ENCODE measurements around the gene EFHC1. TPM values are rescaled to one million over a fixed set of nuclear protein-coding genes. Genes with fewer than 3 reads are reported as not detected.

EFHC1 gene
- total RNA-seq, 1 donor from 2014 or later, result 29.0 TPM

GRCh38 chr6:52553158-52553557 is 133.0 kb downstream of the EFHC1 start:
- Mint-ChIP-seq H3K9me3 (ENCODE audit: unreplicated experiment) (no peaks in the 10 kb centered on the region), H3K4me1 (ENCODE audit: unreplicated experiment) (peaks cover 54% of the 10 kb centered on the region), H3K36me3 (ENCODE audit: low read depth, unreplicated experiment) (peaks cover 6% of the 10 kb centered on the region), H3K4me3 (ENCODE audit: unreplicated experiment) (no peak overlapping the region), H3K27me3 (ENCODE audit: unreplicated experiment) (peaks cover 4% of the 10 kb centered on the region), H3K27ac (ENCODE audit: unreplicated experiment) (no peak overlapping the region)
- TF ChIP-seq CTCF (IDR thresholded peaks at IDR 0.05; ENCODE audit: unreplicated experiment), result no peak
- DNase-seq (ENCODE audit: low spot score), result no peak

- peaks cover 4% of the 10 kb centered on the region for H3K27me3 Mint-ChIP-seq (ENCODE audit: unreplicated experiment)
- H3K27ac Mint-ChIP-seq (ENCODE audit: unreplicated experiment), result no peak overlapping the region
- no peak overlapping the region for H3K4me3 Mint-ChIP-seq (ENCODE audit: unreplicated experiment)
- H3K36me3 Mint-ChIP-seq (ENCODE audit: low read depth, unreplicated experiment), result peaks cover 6% of the 10 kb centered on the region
- peaks cover 52% of the 10 kb centered on the region for H3K4me1 Mint-ChIP-seq (ENCODE audit: unreplicated experiment)
- no peaks in the 10 kb centered on the region for H3K9me3 Mint-ChIP-seq (ENCODE audit: unreplicated experiment)
- TF ChIP-seq CTCF (IDR thresholded peaks at IDR 0.05; ENCODE audit: unreplicated experiment), result no peak
- DNase-seq (ENCODE audit: low spot score), result no peak
Observed at GRCh38 chr6:52553719-52554118, 133.6 kb downstream of the EFHC1 start.

GRCh38 chr6:52554684-52555280 is 134.6 kb downstream of the EFHC1 start:
- Mint-ChIP-seq H3K27me3 (ENCODE audit: unreplicated experiment) (peaks cover 4% of the 10 kb centered on the region), H3K4me3 (ENCODE audit: unreplicated experiment) (no peak overlapping the region), H3K27ac (ENCODE audit: unreplicated experiment) (no peak overlapping the region), H3K36me3 (ENCODE audit: low read depth, unreplicated experiment) (peaks cover 6% of the 10 kb centered on the region), H3K4me1 (ENCODE audit: unreplicated experiment) (peaks cover 42% of the 10 kb centered on the region), H3K9me3 (ENCODE audit: unreplicated experiment) (no peaks in the 10 kb centered on the region)
- TF ChIP-seq CTCF (IDR thresholded peaks at IDR 0.05; ENCODE audit: unreplicated experiment), result no peak
- DNase-seq (ENCODE audit: low spot score), result no peak

GRCh38 chr6:52555518-52556233 is 135.5 kb downstream of the EFHC1 start:
- Mint-ChIP-seq H3K36me3 (ENCODE audit: low read depth, unreplicated experiment) (peaks cover 6% of the 10 kb centered on the region), H3K4me3 (ENCODE audit: unreplicated experiment) (no peak overlapping the region), H3K27ac (ENCODE audit: unreplicated experiment) (peak overlapping the region; percentile 36), H3K27me3 (ENCODE audit: unreplicated experiment) (no peaks in the 10 kb centered on the region), H3K4me1 (ENCODE audit: unreplicated experiment) (peaks cover 35% of the 10 kb centered on the region), H3K9me3 (ENCODE audit: unreplicated experiment) (no peaks in the 10 kb centered on the region)
- no peak for TF ChIP-seq CTCF (IDR thresholded peaks at IDR 0.05; ENCODE audit: unreplicated experiment)
- no peak for DNase-seq (ENCODE audit: low spot score)
